ENCODE data around the gene DNAJC16. TPM values are rescaled to one million over a fixed set of nuclear protein-coding genes. Genes with fewer than 3 reads are reported as not detected.

Gene DNAJC16
- total and polyA plus RNA-seq, 9 of the 15 experiments (the other 6 are each of a cell fraction or from before 2014, with no cell fraction given) = 6.9 to 16.8 (median 12.8) TPM

DNA sequence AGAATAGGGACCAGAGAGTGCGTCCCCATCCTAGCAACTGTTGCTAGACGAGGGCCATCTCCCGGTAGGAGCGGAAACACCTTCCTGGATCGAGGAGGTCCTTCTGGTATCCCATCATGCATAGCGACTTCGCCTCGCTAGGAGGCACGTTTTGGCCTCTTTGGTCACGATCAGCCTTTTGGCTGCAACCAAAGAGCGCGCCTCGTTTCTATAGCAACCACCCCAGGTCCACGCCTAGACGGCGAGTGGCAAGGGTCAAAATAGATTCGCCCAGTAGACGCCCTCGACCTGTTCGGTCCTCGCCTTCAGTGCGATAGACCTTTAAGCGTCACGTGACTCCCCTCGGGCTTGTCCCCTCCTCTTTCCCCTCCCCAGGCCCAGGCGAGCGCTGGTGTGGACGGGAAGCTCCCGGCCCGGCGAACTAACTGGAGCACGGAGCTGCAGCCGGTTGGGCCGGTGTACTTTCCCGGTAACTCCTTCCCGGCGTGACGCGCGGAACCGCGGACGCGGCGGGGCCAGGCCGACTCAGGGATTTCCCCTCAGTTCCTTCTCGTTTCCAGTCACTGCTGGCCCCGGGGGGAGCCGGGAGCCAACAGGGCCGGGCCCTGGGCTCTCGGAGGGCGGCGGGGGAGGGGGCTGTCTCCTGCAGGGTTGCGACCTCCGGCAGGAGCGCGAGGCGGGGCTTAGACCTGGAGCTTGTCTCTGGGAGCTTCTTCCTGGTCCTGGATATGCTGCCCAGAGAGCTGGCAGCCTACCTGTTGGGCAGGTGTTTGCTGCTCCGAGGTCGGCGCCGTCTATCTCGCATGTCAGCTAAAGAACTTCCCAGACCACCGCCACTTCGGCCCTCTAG lies at the start of gene DNAJC16 (continued):
- TF ChIP-seq CUX1 (CRISPR knock-in tag; IDR thresholded peaks at IDR 0.05) (no peak), ID3 (CRISPR knock-in tag; IDR thresholded peaks at IDR 0.05) (no peak), ID3 (tag; IDR thresholded peaks at IDR 0.05) (peak; percentile 82; the same call in 1 of the 2 replicates), MTA3 (IDR thresholded peaks at IDR 0.05; ENCODE audit: borderline replicate concordance) (peak; percentile 100), HNRNPLL (IDR thresholded peaks at IDR 0.05; ENCODE audit: low read depth, low read length, poor library complexity, severe bottlenecking) (peak; percentile 56), PML (IDR thresholded peaks at IDR 0.05; ENCODE audit: low read length) (peak; percentile 79; the same call in 1 of the 2 replicates), ZFP36 (IDR thresholded peaks at IDR 0.05; ENCODE audit: low read depth, low read length, partially characterized antibody) (peak; percentile 11), ZC3H4 (CRISPR knock-in tag; IDR thresholded peaks at IDR 0.05; ENCODE audit: borderline replicate concordance) (no peak), TBL1XR1 (IDR thresholded peaks at IDR 0.05; ENCODE audit: low read length in 2 of 2) (peak; percentile 30 to 31; a peak in 1 of 4 replicates), ZNF740 (CRISPR knock-in tag; IDR thresholded peaks at IDR 0.05) (peak; percentile 86), ZNF740 (tag; IDR thresholded peaks at IDR 0.05) (peak in 1 of 2 experiments; percentile 7; a peak in 1 of 4 replicates), JUND (IDR thresholded peaks at IDR 0.05; ENCODE audit: borderline replicate concordance, low read depth, low read length) (peak; percentile 74), JUND (tag; IDR thresholded peaks at IDR 0.05; ENCODE audit: borderline replicate concordance, low read depth, low read length) (peak; percentile 43; the same call in 1 of the 3 replicates), ZNF77 (CRISPR knock-in tag; IDR thresholded peaks at IDR 0.05) (no peak), LCOR (CRISPR knock-in tag; IDR thresholded peaks at IDR 0.05) (peak; percentile 97), ZNF41 (CRISPR knock-in tag; conservative IDR thresholded peaks at IDR 0.05) (0 out of 2 replicates have a peak, but pooled peaks have one; percentile 41)
- TF ChIP-seq, protein P1, sequence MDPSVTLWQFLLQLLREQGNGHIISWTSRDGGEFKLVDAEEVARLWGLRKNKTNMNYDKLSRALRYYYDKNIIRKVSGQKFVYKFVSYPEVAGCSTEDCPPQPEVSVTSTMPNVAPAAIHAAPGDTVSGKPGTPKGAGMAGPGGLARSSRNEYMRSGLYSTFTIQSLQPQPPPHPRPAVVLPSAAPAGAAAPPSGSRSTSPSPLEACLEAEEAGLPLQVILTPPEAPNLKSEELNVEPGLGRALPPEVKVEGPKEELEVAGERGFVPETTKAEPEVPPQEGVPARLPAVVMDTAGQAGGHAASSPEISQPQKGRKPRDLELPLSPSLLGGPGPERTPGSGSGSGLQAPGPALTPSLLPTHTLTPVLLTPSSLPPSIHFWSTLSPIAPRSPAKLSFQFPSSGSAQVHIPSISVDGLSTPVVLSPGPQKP (CRISPR knock-in tag; IDR thresholded peaks at IDR 0.05) = no peak
- TF ChIP-seq, protein P2, sequence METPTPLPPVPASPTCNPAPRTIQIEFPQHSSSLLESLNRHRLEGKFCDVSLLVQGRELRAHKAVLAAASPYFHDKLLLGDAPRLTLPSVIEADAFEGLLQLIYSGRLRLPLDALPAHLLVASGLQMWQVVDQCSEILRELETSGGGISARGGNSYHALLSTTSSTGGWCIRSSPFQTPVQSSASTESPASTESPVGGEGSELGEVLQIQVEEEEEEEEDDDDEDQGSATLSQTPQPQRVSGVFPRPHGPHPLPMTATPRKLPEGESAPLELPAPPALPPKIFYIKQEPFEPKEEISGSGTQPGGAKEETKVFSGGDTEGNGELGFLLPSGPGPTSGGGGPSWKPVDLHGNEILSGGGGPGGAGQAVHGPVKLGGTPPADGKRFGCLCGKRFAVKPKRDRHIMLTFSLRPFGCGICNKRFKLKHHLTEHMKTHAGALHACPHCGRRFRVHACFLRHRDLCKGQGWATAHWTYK (CRISPR knock-in tag; IDR thresholded peaks at IDR 0.05) = peak; percentile 61; the same call in 1 of the 2 replicates

All from K562 (cell line).